HepG2 (cell line): ENCODE data around the gene TAGLN. TPM values are rescaled to one million over a fixed set of nuclear protein-coding genes. Genes with fewer than 3 reads are reported as not detected.

Source experiments
- EZH2 ChIP-seq: conservative IDR thresholded peaks from 2 replicates; pipeline ENCODE4 v1.6.1; 2012; ENCODE audit warnings: mild to moderate bottlenecking, low read depth, low read length, moderate library complexity
- KAT2B ChIP-seq: fragments of 150-350 bp; IDR thresholded peaks from 2 replicates; pipeline ENCODE4 v1.6.1; 2014; ENCODE audit warnings: low read depth, low read length, borderline replicate concordance
- KDM6A ChIP-seq: IDR thresholded peaks from 2 replicates; pipeline ENCODE4 v1.6.1; 2016; ENCODE audit warnings: low read depth
- MXI1 ChIP-seq: IDR thresholded peaks from 3 replicates; pipeline ENCODE4 v1.6.1; 2012; ENCODE audit warnings: low read depth, low read length, inconsistent platforms, borderline replicate concordance
- POLR2AphosphoS5 ChIP-seq: IDR thresholded peaks from 2 replicates; pipeline ENCODE4 v1.6.1; 2012; ENCODE audit warnings: low read depth, low read length
- RORA ChIP-seq: sonication (generic); formaldehyde crosslinking; IDR thresholded peaks from 2 replicates; pipeline ENCODE4 v1.5.0; 2020; ENCODE audit warnings: mild to moderate bottlenecking, missing genetic modification reagents, moderate library complexity
- SMARCE1 ChIP-seq: fragments of 450-650 bp; IDR thresholded peaks from 2 replicates; pipeline ENCODE4 v1.6.1; 2017; ENCODE audit warnings: borderline replicate concordance
- TBX2 ChIP-seq: sonication (generic); formaldehyde crosslinking; IDR thresholded peaks from 2 replicates; pipeline ENCODE4 v1.5.0; 2020; ENCODE audit warnings: missing genetic modification reagents, mild to moderate bottlenecking, borderline replicate concordance
- YEATS2 ChIP-seq: sonication (generic); formaldehyde crosslinking; IDR thresholded peaks from 2 replicates; pipeline ENCODE4 v1.4.0; 2020; ENCODE audit warnings: missing genetic modification reagents, borderline replicate concordance
- ZNF256 ChIP-seq: sonication (generic); formaldehyde crosslinking; conservative IDR thresholded peaks from 2 replicates; pipeline ENCODE4 v1.4.0; 2020; ENCODE audit warnings: missing genetic modification reagents
- ZNF296 ChIP-seq: sonication (generic); formaldehyde crosslinking; conservative IDR thresholded peaks from 2 replicates; pipeline ENCODE4 v1.5.0; 2020; ENCODE audit warnings: mild to moderate bottlenecking, missing genetic modification reagents
- ZNF3 ChIP-seq: IDR thresholded peaks from 2 replicates; pipeline ENCODE4 v1.7.0; 2017; ENCODE audit warnings: inconsistent platforms
- ZNF362 ChIP-seq: sonication (generic); formaldehyde crosslinking; IDR thresholded peaks from 2 replicates; pipeline ENCODE4 v1.4.0; 2020; ENCODE audit warnings: missing genetic modification reagents, mild to moderate bottlenecking, borderline replicate concordance
- ZNF496 ChIP-seq: sonication (generic); formaldehyde crosslinking; IDR thresholded peaks from 2 replicates; pipeline ENCODE4 v1.8.1; 2023; ENCODE audit warnings: mild to moderate bottlenecking, moderate library complexity, missing genetic modification reagents; ENCODE audit not compliant: insufficient replicate concordance
- ZNF879 ChIP-seq: sonication (generic); formaldehyde crosslinking; IDR thresholded peaks from 2 replicates; pipeline ENCODE4 v1.8.1; 2023; ENCODE audit warnings: missing genetic modification reagents
- polyA plus RNA-seq, 8 experiments: library from polyadenylated mRNA; depleted of rRNA in 3 of 8; stranded (reverse) in 7 of 8; unstranded in 1 of 8; fragments of >200 nt; fragmentation: Illumina TruSeq in 4 of 8; extraction: Trizol in 4 of 8; gene quantifications; 2 replicates each; pipeline versions ENCODE4 v1.2.1 to v1.2.3, GENCODE V29; 2011 to 2016; ENCODE audit warnings: low read depth in 4 of 8, missing spikeins in 1 of 8, mixed read lengths in 1 of 8; ENCODE audit not compliant: insufficient read depth in 1 of 8
- total RNA-seq, 5 experiments: library from RNA; depleted of rRNA; stranded (reverse); fragments of >200 nt; fragmentation: Illumina TruSeq; extraction: Trizol; gene quantifications; 2 replicates each; pipeline ENCODE4 v1.2.3, GENCODE V29; 2016; ENCODE audit warnings: low read depth in 1 of 5
- TF ChIP-seq, protein P1 (sequence below): sonication (generic); formaldehyde crosslinking; IDR thresholded peaks from 2 replicates; pipeline ENCODE4 v1.9.0; 2022; ENCODE audit warnings: missing genetic modification reagents, mild to moderate bottlenecking, borderline replicate concordance
- TF ChIP-seq, protein P2 (sequence below): sonication (generic); formaldehyde crosslinking; IDR thresholded peaks from 2 replicates; pipeline ENCODE4 v1.5.0; 2020; ENCODE audit warnings: mild to moderate bottlenecking, missing genetic modification reagents
- TF ChIP-seq, protein P3 (sequence below): sonication (generic); formaldehyde crosslinking; conservative IDR thresholded peaks from 2 replicates; pipeline ENCODE4 v1.8.0; 2022; ENCODE audit warnings: missing genetic modification reagents
- TF ChIP-seq, protein P4 (sequence below), 2 experiments: sonication (generic) in 1 of 2; formaldehyde crosslinking in 1 of 2; IDR thresholded peaks; 2 replicates each; pipeline versions ENCODE4 v1.5.1 to v1.6.1; 2011 to 2020; ENCODE audit warnings: borderline replicate concordance in 1 of 2, low read depth in 1 of 2, low read length in 1 of 2, mild to moderate bottlenecking in 1 of 2, missing genetic modification reagents in 1 of 2, moderate library complexity in 1 of 2

TAGLN gene
- total and polyA plus RNA-seq, 2 of the 13 experiments (the other 11 are each of a cell fraction or from before 2014, with no cell fraction given) = 12.6 to 75.4 TPM

GRCh38 chr11:117180661-117181585, 18.2 kb upstream of the TAGLN start (continued):
- TF ChIP-seq, protein P1, sequence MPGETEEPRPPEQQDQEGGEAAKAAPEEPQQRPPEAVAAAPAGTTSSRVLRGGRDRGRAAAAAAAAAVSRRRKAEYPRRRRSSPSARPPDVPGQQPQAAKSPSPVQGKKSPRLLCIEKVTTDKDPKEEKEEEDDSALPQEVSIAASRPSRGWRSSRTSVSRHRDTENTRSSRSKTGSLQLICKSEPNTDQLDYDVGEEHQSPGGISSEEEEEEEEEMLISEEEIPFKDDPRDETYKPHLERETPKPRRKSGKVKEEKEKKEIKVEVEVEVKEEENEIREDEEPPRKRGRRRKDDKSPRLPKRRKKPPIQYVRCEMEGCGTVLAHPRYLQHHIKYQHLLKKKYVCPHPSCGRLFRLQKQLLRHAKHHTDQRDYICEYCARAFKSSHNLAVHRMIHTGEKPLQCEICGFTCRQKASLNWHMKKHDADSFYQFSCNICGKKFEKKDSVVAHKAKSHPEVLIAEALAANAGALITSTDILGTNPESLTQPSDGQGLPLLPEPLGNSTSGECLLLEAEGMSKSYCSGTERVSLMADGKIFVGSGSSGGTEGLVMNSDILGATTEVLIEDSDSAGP = peak; percentile 90; the same call in 1 of the 2 replicates
- no peak for TF ChIP-seq ZNF296
- TF ChIP-seq TBX2 = no peak
- TF ChIP-seq ZNF362 = no peak
- no peak for TF ChIP-seq ZNF3 (CRISPR knock-in tag)
- TF ChIP-seq, protein P2, sequence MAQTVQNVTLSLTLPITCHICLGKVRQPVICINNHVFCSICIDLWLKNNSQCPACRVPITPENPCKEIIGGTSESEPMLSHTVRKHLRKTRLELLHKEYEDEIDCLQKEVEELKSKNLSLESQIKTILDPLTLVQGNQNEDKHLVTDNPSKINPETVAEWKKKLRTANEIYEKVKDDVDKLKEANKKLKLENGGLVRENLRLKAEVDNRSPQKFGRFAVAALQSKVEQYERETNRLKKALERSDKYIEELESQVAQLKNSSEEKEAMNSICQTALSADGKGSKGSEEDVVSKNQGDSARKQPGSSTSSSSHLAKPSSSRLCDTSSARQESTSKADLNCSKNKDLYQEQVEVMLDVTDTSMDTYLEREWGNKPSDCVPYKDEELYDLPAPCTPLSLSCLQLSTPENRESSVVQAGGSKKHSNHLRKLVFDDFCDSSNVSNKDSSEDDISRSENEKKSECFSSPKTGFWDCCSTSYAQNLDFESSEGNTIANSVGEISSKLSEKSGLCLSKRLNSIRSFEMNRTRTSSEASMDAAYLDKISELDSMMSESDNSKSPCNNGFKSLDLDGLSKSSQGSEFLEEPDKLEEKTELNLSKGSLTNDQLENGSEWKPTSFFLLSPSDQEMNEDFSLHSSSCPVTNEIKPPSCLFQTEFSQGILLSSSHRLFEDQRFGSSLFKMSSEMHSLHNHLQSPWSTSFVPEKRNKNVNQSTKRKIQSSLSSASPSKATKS (CRISPR knock-in tag) = no peak
- no peak for TF ChIP-seq YEATS2 (CRISPR knock-in tag)
- TF ChIP-seq KDM6A (CRISPR knock-in tag) = no peak
- no peak for TF ChIP-seq POLR2AphosphoS5
- TF ChIP-seq, protein P3, sequence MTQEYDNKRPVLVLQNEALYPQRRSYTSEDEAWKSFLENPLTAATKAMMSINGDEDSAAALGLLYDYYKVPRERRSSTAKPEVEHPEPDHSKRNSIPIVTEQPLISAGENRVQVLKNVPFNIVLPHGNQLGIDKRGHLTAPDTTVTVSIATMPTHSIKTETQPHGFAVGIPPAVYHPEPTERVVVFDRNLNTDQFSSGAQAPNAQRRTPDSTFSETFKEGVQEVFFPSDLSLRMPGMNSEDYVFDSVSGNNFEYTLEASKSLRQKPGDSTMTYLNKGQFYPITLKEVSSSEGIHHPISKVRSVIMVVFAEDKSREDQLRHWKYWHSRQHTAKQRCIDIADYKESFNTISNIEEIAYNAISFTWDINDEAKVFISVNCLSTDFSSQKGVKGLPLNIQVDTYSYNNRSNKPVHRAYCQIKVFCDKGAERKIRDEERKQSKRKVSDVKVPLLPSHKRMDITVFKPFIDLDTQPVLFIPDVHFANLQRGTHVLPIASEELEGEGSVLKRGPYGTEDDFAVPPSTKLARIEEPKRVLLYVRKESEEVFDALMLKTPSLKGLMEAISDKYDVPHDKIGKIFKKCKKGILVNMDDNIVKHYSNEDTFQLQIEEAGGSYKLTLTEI = no peak
- TF ChIP-seq RORA (CRISPR knock-in tag) = no peak
- no peak for TF ChIP-seq ZNF879
- no peak for TF ChIP-seq EZH2
- TF ChIP-seq, protein P4, sequence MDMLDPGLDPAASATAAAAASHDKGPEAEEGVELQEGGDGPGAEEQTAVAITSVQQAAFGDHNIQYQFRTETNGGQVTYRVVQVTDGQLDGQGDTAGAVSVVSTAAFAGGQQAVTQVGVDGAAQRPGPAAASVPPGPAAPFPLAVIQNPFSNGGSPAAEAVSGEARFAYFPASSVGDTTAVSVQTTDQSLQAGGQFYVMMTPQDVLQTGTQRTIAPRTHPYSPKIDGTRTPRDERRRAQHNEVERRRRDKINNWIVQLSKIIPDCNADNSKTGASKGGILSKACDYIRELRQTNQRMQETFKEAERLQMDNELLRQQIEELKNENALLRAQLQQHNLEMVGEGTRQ (IDR thresholded peaks at IDR 0.05; ENCODE audit: low read depth, low read length) = 0 out of 2 replicates have a peak, but pooled peaks have one; percentile 18
- TF ChIP-seq, protein P4 (CRISPR knock-in tag; IDR thresholded peaks at IDR 0.05; ENCODE audit: borderline replicate concordance) = peak; percentile 9; the same call in 1 of the 2 replicates
- TF ChIP-seq KAT2B = no peak
- peak; percentile 46; the same call in 1 of the 3 replicates for TF ChIP-seq MXI1
- no peak for TF ChIP-seq ZNF496
- TF ChIP-seq ZNF256 (CRISPR knock-in tag) = no peak
- TF ChIP-seq SMARCE1 = no peak
